HK-2 (cell line): ENCODE measurements around the gene KCNK1.

Experiments used
- DNase-seq: peaks from one replicate; pipeline ENCODE4 v3.0.0-alpha.2; 2018; ENCODE audit not compliant: unreplicated experiment

KCNK1 gene

DNA sequence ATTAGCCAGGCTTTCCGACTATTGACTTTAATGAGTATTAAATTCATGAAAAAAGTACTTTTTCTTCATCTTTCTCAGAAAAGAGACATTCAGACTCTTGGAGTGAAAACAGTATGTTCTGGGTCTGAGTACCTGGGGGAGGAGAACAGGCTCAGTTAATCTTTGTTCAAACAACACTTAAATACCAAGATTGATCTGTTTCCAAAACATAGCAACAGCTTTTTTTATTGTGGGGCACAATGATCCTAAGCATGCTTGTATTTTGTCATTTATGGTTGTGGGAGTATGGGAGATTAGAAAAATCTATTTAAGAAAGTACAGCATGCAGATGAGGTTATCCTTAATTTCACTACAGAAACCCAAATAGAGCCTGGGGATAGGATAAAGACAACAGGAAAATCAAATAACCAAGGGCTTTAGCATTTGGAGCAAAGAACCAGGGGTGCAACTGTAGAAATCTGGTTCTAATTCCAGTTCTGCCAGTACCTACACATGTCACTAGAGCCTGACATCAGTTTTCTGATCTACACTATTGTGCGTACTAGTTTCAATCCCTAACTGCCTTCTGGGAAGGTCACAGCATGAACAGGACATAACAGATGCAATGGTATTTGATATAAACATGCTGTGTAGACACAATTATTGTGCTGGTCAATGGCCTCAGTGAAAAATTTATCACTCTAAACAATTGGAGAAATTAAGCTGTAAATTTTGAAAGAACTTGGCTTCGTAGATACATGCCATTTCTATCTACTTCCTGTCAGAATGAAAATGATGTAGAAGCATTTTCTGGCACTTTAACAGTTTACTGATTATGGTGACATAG is 91.2 kb downstream of the KCNK1 start:
- no peak for DNase-seq

DNA sequence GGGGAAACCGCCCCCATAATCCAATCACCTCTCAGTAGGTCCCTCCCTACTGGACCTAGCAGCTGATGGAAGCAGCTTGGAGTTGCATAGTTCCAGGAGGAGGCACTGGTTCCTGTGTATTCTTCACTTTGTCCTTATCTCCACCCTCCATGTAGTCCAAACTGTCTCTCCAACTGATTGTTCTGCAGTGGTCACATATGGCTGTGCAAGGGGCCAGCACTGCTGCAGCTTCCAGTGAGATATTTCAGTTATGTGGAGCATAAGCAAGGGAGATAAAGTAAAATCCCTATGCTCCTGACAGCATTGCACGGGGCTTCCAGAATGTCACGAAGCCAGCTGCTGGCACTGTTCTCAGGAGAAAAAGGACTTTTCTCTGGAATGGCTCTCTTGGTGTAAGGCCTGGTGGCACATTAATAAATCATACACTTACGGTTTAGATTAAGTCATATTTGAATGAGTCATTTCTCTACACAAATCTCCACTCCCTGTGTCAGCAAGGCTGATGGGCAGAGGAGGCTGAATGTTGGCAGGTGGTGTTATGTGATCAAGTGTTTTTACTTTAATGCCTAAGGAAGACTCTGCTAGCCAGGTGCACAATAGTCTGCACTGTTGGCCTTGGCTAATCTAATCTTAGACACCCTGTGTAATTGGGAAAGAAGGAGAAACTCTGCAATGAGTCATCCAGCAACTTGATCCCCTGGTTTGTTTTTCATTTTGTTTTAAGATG is 93.4 kb downstream of the KCNK1 start:
- no peak for DNase-seq

- DNase-seq: no peak
These were observed 94.2 kb downstream of the KCNK1 start for GRCh38 chr1:233707880-233708815.

DNA sequence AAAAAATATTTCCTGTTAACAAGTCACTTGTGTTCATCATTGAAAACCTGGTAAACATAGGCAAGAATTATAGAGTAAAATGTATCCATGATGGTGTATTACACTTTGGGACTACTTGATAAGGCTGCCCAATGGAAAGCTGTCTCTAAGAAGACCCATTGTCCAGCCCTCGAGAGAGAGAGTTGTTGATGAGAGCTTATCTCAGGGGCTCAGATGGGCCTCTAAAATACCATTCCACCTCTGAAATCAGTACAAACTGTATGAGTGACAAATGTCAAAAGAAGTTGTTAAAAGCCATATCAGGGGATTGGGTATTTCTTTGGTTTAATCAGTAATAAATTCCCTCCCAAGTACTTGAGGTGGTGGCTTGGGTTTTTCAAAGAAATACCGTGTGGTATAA is 96.1 kb downstream of the KCNK1 start:
- DNase-seq: no peak

DNA sequence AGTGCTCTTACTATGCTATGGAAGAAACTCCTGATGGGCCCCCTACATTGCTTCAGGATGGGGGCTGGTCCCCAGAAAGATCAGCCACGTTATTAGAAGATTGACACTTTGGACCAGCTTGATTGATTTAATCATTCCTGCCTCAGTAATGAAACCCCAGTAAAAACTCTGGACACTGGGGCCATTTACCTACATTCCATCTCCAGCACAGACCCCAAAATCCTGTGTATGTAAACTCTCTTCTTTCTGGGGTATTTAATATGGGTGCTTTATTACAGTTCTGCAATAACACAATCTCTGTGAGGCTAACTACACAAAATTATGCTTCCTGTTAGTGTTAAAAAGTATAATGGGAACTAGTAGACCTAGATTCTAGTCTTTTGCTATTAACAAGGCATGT is 96.6 kb downstream of the KCNK1 start:
- no peak for DNase-seq

GRCh38 chr1:233714631-233715217 is 100.8 kb downstream of the KCNK1 start:
- DNase-seq: no peak

- no peak for DNase-seq
These were observed 104.2 kb downstream of the KCNK1 start for GRCh38 chr1:233718057-233718456.

GRCh38 chr1:233719655-233720341 is 105.9 kb downstream of the KCNK1 start:
- no peak for DNase-seq

DNA sequence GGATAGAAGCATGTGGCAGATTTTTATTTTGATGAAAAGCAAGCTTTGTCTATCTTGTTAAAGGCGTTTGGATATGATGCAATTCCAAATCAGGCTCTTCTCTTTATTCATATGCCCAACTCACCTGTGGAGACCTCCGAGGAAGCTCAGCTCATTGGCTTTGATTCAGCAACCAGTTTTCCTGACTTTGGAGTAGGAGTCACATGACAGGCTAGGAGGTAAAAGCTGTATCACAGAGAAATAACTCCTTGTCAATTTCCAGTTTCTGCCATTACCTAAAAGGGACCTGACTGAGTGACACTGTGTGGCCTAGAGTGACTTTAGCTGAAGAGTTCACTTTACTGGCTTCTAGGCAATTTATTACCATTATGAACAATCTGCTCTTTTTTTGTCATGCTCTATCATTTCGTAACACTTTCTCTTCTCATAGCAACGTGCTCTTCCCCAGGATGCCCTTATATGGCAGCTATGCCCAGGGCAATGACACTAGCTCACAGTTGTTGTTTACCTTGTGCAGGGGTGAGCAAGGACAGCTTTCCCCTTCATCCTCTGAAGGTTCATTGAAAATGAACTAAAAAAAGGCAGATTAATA is 107.2 kb downstream of the KCNK1 start:
- no peak for DNase-seq
